Suppressor macrophage treated with lipopolysaccharide for 1 hour (primary cell): ENCODE data around the gene CTNND2.
"Not testable (repeated sequence)": the region's sequence is repeated elsewhere in the genome, so short reads cannot be mapped to it uniquely, and the experiment has no call there.

Experiments used
- DNase-seq, 3 donors: peaks; one replicate each; pipeline ENCODE4 v3.0.0-alpha.2; 2020 to 2022

Gene CTNND2

DNA sequence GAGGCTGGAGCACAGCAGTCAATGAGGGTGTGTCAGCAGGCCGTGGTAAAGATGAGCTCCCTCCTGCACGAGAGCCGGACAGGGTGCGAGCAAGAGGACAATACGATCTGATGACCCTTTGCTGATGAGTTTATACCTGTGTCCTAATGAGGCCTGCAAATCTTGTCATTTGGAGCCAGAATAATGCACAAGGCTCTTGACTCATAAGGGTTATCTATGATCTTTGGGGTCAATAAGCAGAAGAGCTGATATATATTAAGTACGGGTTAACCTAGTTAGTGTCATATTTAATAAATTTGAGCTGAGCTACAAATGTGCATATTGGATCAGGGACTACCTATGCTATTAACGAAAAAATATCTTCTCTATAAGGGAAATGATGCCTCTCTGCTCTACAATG lies 46.9 kb downstream of the CTNND2 start:
- DNase-seq, result no peak

DNA sequence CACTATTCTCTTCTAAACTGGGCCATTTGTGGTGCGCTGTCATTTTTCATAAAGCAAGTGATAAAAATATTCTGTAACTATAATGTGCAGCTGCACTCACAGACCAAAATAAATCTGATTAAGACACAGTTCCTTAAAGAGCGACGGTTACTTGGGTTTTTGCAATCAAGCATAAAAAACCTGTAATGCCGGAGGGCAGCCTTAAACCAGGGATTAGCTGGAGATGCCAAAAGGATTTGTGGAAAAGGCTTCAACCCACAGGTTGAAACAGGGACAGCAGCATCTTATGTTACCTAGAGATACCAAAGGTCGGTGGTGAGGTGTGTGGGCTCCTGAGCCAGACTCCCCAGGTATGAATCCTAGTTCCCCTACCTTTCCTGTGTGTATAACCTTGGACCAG lies 49.3 kb downstream of the CTNND2 start:
- no peak for DNase-seq

DNA sequence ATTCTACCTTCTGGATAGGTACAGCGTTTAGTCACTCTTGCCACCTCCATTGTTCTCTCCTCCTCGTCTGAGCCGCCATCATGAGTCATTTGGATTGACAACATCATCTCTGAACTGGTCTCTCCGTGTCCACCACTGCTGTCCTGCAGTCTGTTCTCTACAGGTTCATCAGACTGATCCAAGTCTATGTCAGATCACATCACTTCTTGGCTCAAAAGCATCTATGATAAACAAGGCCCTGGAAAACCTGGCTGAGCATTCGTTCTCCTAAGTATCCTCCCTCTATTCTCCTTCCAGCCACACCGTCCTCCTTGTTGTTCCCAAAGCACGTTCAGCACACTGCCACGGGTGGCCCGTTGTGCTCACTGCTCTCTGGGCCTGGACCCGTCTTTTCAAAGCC lies 50.5 kb downstream of the CTNND2 start:
- DNase-seq, result no peak

DNA sequence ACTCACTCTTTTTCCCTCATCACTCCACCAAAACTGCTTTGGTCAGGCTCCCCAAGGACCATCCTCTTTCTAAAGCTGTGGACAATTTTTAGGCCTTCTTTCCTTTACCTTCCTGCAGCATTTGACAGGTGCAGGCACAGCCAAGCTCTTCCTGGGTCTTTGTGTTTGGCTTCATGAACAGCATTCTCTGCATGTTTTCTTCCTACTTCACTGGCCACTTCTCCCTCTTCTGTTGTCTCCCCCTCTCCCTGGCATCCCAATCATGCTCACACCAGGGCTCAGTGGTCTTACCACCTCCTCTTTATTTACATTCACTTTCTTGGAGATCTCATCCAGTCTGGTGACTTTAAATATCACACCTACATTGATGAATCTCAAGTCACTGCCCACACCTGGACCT lies 51.1 kb downstream of the CTNND2 start:
- DNase-seq, result no peak

DNA sequence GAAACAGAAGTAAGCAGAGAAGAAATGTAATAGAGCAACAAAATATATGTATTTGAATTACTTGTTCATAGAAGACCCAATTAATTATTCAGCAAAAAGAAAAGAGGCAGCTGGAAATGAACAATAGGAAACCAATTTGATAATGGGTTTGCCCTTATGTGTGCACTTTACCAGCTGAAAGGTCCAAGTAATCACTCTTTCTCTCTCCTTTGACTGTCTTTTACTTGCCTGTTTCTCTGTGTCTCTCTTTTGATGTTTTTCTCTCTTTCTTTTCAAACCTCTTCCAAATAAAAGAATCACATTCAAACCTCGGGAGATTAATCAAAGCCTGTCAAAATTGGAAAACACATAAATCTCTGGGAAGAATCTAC lies 51.5 kb downstream of the CTNND2 start:
- DNase-seq, result no peak

DNA sequence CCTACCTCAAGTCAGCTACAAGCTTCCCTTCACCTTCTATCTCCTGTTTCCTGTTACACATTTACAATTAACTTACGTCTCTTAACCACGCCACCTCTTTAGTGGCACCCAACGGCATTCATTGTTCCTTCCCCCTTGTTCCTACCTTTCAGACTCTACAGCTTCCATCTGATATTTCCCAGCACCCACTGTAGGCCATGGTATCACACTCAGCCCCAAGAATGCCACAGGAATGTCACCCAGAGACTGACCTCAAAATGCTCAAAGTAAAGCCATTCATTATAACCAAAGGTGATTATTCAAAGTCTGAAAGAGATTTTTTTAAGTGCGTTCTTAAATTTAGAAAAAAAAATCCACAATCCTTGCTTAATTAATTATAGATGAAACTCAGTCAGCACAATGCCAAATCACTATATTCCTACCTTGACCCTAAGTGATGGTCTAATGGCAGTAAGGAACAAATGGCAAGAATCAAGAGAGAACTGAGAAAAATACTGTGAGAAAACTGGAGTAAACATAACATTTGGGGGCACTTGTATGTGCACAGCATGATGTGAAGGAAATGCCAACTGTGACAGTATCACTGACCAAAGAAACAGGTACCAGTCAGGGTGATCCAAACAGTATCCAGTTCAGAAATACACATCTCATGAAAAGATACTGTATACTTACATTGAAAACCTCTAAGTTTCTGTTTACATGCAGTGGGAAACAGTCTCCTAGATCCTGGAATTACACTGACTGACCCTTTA lies 52.1 kb downstream of the CTNND2 start:
- DNase-seq, result no peak

DNA sequence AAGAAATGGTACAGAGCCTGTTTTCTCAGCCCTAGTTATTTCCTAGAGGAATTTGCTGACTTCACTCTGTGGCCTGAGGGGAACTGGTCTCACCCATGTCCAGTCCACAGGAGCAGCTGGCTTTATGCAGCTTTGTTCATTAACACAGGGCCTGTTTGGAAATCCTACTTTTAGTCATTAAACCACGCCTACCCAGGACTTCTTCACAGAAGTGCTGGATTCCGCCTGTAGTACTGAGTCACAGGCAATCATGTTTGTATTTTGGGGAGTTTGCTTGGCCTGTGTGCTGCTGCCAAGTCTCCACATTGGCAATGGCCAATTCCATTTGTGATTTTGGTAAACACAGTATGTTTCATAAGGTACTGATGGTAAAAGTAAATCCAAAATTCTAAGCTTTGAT lies 52.8 kb downstream of the CTNND2 start:
- DNase-seq, result no peak

DNA sequence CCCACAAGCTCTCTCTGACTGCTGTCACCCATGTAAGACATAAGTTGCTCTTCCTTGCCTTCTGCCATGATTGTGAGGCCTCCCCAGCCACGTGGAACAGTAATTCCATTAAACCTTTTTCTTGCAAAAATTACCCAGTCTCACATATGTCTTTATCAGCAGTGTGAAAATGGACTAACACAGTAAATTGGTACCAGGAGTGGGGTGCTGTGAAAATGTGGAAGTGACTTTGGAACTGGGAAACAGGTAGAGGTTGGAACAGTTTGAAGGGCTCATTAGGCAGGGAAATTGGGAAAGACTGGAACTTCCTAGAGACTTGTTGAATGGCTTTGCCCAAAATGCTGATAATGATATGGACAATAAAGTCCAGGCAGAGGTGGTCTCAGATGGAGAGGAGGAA lies 75.7 kb downstream of the CTNND2 start:
- not testable (repeated sequence) for DNase-seq

DNA sequence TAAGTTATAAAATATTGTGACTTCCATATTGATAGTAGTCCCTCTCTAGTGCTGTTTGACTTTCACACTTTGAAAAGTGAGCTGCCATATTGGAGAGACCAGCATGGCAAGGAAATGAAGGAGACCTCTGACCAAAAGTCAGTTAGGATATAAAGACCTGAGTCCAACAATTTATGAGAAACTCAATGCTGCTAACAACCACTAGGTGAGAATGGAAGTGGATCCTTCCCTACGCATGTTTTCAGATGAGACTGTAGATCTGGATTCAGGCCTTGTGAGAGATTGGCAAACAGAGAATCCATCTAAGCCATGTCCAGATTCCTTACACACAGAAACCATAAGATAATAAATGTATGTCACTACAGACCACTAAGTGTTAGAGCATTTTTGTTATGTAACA lies 81.6 kb downstream of the CTNND2 start:
- no peak for DNase-seq

DNA sequence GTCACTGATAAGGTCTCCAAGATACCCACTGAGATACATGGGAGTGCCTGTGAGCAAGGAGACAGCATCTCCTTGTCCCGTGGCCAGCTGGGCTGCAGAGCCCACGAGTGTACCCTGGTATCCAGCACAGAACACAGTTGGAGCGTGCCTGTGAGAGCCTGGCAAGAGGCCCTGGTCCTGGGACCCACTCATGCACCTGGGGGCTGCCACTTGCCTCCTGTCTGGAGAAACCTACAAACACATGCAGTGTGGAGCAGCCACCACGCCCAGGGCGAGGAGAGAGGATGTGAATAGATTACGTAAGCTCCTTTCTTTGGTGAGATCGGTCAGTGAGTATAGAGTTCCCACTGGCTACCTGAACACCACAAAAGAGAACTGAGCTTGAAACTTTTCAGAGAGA lies 88.3 kb downstream of the CTNND2 start:
- DNase-seq, result no peak

DNA sequence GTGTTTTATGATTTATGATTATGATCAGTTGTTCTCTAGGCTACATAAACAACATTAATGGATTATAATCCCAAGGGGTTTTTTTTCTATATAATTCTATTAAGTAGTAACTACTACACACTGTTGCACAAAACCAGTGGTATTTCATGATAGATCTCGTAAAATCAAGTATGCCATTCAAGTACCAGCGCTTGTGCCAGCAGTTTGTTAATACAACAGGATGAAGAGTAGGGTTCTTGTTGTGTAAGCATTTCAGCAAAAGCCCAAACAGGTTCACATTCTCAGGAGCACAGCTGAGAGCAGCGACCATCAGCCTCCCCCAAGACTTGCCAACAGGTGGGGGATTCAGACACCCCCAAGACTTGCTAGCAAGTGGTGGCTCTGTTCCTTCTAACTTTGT lies 88.8 kb downstream of the CTNND2 start:
- DNase-seq, result no peak

DNA sequence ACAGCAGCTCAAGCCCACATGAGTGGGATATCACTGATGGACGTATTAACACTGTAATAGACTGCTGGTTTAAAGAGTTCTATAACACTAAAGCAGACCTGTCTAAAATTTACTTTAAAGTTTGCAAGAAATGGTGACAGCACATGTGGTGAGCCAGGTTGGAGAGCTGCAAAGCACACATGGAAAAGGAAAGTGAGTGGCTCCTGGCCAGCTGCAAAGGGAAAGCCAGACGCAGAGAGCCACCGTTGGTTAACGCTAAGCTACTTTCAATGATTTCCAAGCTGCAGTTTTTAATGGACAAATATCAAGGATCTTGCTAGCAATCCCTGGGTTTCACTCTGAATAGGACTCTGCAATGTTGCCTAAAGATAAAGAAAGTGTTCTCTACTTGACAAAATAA lies 89.9 kb downstream of the CTNND2 start:
- no peak for DNase-seq

DNA sequence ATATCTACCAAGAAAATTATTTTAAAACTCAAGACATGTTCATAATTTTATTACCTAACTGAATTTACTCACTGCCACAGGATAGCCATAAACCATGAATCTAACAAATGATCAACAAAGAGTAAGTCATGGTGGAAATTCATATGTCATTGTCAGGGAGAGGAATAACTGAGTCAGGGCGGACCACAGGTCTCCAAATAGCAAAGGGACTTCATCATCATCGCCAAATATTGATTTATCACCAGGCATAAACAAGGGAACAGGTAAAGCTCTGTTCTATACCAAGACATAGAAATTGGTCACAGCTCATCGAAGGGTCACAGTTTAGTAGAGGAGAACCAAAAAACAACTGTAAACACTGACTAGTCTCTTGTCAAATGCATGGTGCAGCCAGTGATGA lies 94.8 kb downstream of the CTNND2 start:
- no peak for DNase-seq

DNA sequence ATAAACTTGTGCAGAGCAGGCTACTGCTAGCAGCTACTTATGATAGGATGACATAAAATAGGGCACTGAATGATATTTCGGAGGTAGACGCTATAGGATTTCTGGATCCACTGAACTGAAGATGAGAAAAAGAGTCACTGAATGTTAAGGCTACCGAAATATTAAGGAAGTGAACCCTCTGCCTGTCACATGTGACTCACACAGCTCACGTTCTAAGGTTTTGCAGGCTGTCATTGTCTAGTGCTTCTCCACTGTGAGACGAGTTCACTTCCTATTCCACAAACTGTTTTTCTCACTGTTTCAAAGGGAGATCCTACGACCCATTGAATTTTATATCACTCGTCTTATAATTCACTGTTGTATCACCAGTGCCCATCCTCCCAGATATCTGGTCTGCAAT lies 100.8 kb downstream of the CTNND2 start:
- DNase-seq, result no peak

DNA sequence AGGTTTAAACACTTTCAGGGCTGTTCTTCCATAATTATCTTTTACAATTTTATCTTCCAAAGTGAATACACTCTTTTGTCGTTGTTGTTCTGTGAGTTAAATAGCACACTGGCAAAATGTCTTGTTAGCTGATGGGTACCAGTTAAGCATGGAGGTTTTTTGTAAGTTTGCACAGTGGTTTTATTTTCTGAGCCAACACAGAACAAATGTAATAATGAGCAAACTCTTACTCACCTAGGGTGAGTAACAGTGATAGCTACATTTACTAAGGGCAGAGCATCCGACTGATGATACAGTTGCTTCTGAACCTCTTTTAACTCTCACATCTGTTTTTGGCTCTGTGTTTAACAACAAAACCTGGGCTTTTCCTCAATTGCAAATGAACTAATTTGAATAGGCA lies 103.2 kb downstream of the CTNND2 start:
- DNase-seq, result no peak

DNA sequence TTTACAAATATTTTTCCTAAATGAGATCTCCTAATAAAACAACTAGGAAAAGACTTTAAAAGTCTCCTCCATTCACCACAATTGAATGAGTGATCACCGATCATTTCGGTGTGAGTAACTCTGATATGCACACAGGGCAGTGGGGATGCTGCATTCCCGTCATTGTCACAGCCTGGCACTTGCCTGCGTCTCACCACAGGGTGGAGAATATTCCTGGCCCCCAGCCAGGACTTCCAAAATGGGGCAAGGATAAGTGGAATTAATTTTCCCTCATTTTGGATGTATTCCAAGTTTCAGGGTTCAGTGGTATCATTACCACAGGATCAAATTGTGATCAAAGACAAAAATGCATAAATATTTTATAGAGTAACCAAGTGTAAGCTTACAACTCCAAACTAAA lies 107.1 kb downstream of the CTNND2 start:
- DNase-seq, result no peak

DNA sequence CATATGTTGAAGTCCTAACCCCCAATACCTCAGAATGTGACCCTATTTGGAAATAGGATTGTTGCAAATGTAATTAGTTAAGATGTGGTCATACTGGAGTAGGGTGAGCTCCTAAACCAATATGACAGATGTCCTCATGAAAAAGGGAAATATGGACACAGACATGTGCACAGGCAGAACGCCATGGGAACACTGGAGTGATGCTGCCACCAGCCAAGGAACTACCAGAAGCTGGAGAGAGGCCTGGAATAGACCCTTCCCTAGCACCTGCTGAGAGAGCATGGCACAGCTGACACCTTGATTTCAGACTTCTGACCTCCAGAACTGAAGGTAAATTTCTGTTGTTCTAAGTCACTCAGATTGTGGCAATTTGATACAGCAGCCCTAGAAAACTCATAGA lies 110.8 kb downstream of the CTNND2 start:
- DNase-seq, result no peak

DNA sequence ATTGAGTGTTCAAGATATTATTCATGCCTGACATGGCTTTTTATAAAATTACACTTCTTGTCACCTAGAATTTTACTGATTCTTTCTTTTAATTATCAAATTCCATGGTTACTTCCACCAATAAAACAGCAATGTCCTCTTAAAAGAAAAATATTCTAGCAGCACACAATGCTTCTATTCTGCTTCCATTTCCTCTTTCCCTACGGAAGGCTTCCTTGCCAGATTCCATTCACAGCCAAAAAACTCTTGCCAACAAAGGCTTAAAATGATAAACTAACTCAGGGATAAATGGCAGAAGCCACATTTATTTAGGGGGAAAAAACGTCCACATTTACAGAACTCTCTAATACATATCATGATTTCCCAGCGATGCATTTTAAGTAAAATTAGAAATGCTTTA lies 111.6 kb downstream of the CTNND2 start:
- DNase-seq, result no peak

DNA sequence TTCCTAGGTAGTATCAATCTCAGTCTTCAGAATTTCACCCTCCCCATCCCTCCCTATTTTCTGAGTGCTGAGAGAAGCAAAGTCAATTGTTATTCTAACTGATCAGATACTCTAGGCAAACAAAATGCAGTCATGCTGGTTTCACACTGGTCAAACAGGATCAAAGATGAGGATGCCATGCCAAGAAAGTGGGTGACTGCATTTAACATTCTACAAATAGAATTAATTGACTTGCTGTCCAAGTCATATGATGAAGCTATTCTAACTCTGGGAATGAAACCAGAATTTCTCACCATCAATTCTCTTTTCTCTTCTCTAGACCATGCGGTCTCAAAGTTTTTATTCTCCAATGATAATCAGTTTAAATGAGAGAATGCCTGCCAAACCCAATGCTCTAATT lies 112.5 kb downstream of the CTNND2 start:
- no peak for DNase-seq

DNA sequence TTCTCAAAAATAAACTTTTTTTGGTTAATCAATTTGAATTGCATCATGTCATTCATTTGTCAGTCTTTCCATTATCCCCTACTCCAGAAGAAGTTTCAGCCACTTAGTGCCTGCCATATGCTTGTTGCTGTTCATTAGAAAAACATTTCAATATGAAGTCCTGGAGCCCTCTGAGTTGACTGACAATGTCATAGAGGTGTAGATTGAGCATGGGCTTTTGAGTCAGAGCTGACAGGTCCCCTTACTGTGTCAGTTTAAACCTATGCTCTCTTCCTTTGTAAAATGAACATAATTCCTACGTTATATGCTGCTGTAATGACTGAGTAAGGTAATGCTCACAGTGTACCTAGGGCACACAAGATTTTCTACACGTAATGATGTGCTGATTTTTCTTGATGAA lies 114.0 kb downstream of the CTNND2 start:
- no peak for DNase-seq

DNA sequence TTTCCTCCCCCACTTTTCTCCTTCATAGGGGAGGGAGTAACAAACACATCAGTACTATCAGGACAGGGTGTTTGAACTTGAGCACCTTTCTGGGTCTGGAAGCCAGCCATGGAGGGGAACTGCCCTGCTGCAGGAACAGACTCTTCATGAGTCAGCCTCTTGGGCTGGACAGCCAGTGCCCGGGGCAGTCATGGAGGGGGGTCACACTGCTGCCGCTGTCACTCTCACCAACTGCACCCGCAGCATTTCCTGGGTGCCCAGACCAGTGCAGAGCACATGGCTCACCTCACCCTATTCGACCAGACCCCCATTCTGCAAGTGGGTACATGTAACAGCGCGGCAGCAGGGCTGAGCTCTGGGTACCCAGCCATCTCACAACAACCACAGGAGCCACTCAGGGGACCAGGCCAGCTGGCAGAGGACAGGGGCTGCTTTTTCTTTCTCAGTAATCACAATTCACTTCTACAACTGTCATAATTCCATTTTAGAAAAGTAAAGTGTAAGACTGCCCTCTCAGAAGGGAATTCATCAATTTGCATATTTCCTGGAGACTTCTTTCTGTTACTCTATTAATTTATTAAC lies 118.4 kb downstream of the CTNND2 start:
- DNase-seq, result no peak

DNA sequence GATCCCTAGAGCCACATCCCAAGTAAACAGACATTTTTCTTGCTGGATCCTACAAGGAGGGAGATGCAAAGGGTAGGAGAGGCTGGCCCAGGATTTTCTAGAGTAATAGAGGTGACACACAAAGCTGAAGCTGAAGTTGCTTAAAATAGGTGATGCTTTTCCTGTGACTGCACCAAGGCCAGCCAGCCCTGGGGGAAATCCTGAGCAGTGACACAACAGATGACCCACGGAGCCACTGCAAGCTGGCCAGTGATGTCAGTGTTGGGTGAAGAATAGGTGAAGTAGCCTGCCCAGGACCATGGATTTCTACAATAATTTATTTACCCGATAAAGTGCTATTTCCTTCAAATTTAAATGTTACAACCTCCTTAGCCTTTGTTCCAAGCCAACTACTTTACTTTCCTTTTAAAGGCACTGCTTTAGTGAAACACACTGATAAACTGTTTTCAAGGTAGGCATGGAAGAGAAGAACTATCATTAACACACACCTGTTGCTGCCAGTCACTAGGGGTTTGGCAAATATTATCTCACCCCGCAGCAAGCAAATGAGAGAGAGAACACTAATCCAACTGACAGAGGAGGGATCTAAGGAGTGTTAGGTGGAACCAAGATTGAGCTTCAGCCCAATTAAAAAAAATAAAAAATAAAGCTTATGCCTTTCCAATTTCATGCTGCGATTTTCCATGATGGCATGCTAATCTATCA lies 123.5 kb downstream of the CTNND2 start:
- no peak for DNase-seq

DNA sequence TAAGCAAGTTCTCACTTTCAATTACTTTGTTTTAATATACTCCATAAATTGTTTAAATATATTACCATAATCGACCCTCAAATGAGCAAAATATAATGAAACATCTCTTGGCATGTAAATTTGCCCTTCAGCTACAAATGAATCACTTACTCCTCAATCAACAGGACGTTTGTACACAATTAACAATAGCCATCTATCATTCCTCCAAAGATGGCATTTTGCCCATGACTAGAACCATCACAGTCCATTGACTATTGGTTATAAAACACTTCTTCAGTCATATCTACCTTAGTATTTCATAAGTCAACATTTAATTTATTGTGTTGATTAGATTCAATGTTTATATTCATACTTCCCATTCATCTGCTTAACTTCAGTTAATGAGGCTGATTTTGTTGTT lies 127.2 kb downstream of the CTNND2 start:
- no peak for DNase-seq

DNA sequence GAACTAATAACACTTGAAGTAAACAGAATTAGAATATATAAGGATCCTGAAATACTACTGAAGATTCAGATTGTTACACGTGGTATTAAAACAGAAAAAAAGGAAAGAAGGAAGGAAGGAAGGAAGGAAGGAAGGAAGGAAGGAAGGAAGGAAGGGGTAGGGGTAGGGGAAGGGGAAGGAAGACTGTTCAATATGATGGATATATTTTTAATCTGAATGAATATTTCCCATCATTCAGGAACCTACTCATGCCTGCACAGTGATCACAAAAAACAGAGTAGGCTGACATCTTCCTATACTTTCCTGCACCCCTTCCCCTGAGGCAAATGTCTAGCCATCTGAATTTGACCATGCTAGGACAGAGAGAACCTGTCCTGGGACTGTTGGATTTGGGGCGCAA lies 133.9 kb downstream of the CTNND2 start:
- DNase-seq, result no peak
